HG03280 (cell line): ENCODE results near the gene ABLIM3.

Experiments used
- ATAC-seq: cut with Tn5 transposase; IDR thresholded peaks from one replicate; pipeline ENCODE4 v1.9.1; 2021; ENCODE audit warnings: mild to moderate bottlenecking, moderate library complexity; ENCODE audit not compliant: unreplicated experiment

ABLIM3 gene

DNA sequence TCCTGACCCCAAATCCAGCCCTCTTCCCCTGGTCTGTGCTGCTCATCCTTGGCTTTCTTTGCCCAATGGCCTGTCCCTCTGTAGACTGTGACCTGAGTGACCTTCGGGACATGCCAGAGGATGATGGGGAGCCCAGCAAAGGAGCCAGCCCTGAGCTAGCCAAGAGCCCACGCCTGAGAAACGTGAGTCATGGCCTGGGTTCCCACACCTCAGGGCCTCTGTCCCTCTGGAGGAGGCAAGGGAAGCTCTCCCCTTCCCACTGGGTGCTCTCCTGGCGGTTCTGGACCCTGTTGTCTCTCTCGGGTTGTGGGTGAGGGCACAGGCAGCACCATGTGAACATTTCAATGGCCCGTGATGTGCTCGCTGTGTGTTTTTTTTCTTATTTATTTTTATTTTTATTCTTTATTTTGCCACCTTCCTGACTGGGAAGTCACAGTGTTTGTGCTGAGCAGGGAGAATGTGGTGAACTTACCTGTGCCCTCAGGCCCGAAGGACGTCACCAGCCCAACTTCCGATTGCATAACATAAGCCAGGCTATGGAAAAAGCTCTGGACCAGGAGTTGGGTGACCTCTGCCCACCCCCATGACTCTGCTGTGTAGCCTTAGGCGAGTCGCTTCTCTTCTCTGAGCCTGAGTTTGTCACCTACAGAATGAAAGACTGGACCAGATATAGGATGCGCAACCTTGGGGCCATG lies 159.9 kb downstream of the ABLIM3 start:
- ATAC-seq: no peak

DNA sequence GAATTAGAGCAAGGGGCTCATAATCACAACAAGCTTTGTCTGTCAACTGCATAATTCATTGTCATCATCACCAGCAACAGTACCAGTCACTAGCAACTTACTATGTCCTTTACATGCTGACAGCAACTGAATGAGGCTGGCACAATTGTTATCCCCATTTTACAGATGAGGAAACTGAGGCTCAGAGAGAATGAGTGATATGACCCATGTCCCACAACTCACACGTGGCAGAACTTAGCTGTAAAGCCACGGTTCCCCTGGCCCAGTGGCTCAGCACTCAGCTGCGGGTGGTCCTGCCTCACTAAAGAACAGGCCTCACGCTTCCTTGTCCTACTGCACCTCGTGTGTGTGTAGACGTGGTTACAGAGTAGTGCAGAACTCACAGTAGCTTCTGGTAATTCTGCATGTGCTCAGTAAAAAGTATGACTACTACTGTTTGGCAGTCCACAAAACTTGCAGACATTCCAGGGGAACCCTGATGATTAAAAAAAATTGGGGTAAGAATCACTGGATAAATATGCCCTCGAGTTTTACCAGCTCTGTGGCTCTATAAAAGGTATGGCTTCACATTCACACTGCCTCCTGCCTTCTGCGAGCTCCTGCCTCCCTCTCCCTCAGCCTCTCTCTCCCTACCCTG lies 160.6 kb downstream of the ABLIM3 start:
- ATAC-seq: no peak

DNA sequence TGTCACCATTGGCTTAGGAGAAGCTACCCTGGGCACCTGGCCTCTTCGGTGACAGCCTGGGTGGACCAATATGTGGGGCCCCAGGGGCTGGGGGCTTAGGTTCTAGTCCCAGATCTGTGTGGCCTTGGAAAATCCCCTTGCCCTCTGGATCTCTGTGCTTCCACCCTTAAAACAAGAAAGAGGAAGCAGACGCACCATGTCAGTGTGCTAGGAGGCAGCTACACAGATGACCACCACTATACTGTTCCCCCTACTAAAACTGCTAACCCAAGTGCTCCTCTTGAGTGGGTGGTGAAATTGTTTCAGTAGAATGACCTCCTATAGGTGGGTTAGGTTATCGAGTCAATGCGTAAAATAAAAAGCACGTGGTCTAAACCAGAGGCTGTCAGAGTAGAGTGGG lies 161.3 kb downstream of the ABLIM3 start:
- ATAC-seq: no peak

DNA sequence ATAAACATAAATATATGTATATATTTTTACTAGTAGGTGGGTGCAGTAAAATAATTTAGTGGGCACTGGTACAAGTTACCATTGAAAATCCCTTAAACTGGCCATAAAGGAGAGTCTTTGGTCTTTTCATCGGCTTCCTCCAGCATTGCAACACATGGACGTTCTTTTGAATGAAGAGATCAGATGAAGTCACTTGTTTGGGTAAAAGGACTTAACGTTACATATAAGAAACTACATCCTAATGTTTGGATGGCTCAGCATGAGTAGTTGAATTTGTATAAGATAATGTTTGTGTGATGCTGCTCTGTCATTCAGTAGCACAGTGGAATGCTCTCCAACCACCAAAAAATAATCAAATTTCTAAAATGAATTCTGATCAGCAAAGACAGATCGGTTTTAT lies 161.9 kb downstream of the ABLIM3 start:
- no peak for ATAC-seq

DNA sequence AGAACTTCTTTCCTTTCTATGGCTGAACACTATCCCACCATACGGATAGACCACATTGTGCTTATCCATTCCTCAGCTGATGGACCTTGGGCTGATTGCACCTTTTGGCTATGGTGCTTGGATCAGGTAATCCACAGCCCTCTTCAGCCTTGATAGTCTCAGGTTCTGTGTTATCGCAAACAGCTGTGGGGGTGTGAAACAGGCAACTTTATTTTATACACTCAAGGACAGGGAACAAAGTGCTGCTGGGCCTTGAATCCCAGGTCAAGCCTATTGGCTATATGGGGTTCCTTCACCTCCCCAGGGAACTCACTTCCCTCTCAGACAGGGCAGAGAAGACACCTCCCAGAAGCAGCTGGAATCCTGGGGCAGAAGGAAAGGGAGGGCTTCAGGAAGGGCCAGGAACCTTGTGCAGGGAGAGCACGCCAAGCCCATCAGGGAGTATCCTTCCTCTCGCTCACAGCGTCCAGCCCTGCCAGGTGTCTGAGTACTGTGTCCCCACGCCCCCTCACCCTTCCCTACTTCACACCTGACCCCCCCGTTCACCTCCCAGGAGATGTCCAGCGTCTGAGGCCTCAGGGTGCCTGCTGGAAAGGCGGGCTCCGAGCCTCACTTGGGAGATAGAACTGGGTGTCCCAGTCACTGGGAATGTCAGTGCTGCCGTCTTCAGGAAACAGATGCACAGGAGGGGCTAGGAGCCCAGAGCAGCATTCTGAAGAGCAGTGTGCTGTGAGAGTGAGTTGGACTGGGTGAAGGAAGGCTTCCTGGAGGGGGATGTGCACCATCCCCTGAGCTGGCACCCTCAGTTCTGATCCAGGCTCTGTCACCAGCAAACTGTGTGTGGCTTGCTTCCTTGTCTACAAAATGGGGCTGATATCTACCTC lies 163.1 kb downstream of the ABLIM3 start:
- no peak for ATAC-seq

DNA sequence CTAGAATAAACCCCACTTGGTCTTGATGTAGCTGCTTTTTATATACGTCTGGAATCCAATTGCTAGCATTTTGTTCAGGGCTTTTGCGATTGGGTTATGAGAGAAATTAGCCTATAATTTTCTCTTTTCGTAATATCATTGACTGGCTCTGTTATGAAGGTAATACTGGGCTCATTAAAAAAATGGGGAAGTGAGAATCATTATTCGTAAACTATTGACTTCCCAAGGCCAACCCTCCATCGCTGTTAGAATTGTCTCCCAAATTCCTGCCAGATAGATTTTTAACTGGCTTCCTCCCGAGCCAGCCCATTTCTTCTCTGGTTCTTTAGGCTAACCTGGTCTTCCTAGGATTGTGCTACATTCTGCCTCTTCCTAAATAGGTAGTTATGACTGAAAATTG lies 168.1 kb downstream of the ABLIM3 start:
- no peak for ATAC-seq
